MM.1S (cell line): ENCODE results near the gene GALM.
"Not testable (repeated sequence)": the region's sequence is repeated elsewhere in the genome, so short reads cannot be mapped to it uniquely, and the experiment has no call there.

Experiments used
- DNase-seq: peaks from one replicate; pipeline ENCODE4 v3.0.0-alpha.2; 2015
- H2AFZ ChIP-seq: fragments of 300-600 bp; sonication (generic); 2 replicates; pipeline ENCODE4 v1.6.0; 2016; ENCODE audit warnings: antibody characterized with exemption, low read length
- H3F3A ChIP-seq: fragments of 300-600 bp; sonication (generic); 2 replicates; pipeline ENCODE4 v1.6.1; 2016; ENCODE audit warnings: mild to moderate bottlenecking, antibody characterized with exemption, low read length, moderate library complexity, mixed read lengths; ENCODE audit not compliant: insufficient read depth
- H3K27ac ChIP-seq: fragments of 300-600 bp; sonication (generic); 2 replicates; pipeline ENCODE4 v1.5.1; 2016; ENCODE audit warnings: mild to moderate bottlenecking, low read length
- H3K27me3 ChIP-seq: fragments of 300-600 bp; sonication (generic); replicated peaks from 2 replicates; pipeline ENCODE4 v1.6.0; 2016; ENCODE audit warnings: low read length; ENCODE audit not compliant: insufficient read depth
- H3K36me3 ChIP-seq: fragments of 300-600 bp; sonication (generic); replicated peaks from 2 replicates; pipeline ENCODE4 v1.6.1; 2016; ENCODE audit warnings: mild to moderate bottlenecking, low read length, mixed read lengths; ENCODE audit not compliant: insufficient read depth
- H3K4me1 ChIP-seq: fragments of 300-600 bp; sonication (generic); 2 replicates; pipeline ENCODE4 v1.6.1; 2016; ENCODE audit warnings: low read length, mixed read lengths
- H3K4me2 ChIP-seq: fragments of 300-600 bp; sonication (generic); 2 replicates; pipeline ENCODE4 v1.6.0; 2016; ENCODE audit warnings: low read depth, low read length
- H3K4me3 ChIP-seq: fragments of 300-600 bp; sonication (generic); 2 replicates; pipeline ENCODE4 v1.5.1; 2016; ENCODE audit warnings: low read length, mixed read lengths
- H3K79me2 ChIP-seq: fragments of 300-600 bp; sonication (generic); 2 replicates; pipeline ENCODE4 v1.6.1; 2016; ENCODE audit warnings: mixed run types, low read length, mixed read lengths
- H3K9ac ChIP-seq: fragments of 300-600 bp; sonication (generic); 2 replicates; pipeline ENCODE4 v1.6.1; 2016; ENCODE audit warnings: low read length, mixed read lengths
- H3K9me2 ChIP-seq: fragments of 300-600 bp; sonication (generic); replicated peaks from 2 replicates; pipeline ENCODE4 v1.6.1; 2016; ENCODE audit warnings: mild to moderate bottlenecking, low read length, mixed read lengths; ENCODE audit not compliant: insufficient read depth
- H3K9me3 ChIP-seq: fragments of 300-600 bp; sonication (generic); replicated peaks from 2 replicates; pipeline ENCODE4 v1.6.1; 2016; ENCODE audit warnings: mild to moderate bottlenecking, low read length, mixed read lengths; ENCODE audit not compliant: insufficient read depth
- H4K20me1 ChIP-seq: fragments of 300-600 bp; sonication (generic); 2 replicates; pipeline ENCODE4 v1.6.1; 2016; ENCODE audit warnings: mild to moderate bottlenecking, low read length, moderate library complexity, mixed read lengths; ENCODE audit not compliant: insufficient read depth
- CTCF ChIP-seq: fragments of 300-600 bp; sonication (generic); IDR thresholded peaks from 2 replicates; pipeline ENCODE4 v1.5.1; 2016; ENCODE audit warnings: antibody characterized with exemption, low read length, mixed read lengths
- EZH2 ChIP-seq: fragments of 300-600 bp; sonication (generic); optimal IDR thresholded peaks from 2 replicates; pipeline ENCODE3; 2017; ENCODE audit warnings: low read depth, mild to moderate bottlenecking, antibody characterized with exemption, low read length, mixed read lengths
- EZH2phosphoT487 ChIP-seq: fragments of 300-600 bp; sonication (generic); IDR thresholded peaks from 2 replicates; pipeline ENCODE4 v1.6.1; 2018; ENCODE audit warnings: antibody characterized with exemption, low read length

Gene GALM

DNA sequence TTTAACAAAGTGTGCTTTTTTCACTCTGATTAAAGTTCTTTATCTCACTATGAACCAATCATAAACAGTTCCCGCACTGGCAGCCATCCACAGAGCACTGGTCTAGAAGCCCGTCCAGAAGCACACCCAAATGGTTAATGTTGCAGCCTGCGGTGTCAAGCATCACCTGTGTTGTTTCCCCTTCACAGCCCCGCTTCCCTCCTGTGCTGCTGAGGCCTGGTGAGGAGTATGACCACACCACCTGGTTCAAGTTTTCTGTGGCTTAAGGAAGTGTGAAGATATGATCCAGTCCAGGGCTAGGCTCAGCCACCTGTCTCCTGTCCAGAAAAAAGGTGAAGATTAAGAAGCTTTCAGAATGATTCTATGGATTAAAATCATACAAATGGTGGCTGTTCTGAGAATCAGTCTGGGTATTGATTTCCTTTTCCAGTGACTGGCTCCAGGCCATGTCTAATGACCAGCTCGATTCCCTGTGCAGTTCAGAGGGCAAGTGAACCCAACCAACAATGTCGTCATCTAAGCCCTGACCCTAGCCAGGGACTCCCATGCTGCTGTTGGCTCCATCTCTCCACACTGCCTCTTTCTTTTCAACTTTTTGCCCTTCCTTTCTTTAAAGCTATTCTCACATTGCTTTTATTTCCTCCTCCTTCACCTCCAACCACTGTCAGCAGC is 67.5 kb downstream of the GALM start:
- DNase-seq = peak; percentile 88
- peaks cover 23% of the 10 kb centered on the region for H3F3A ChIP-seq
- 0 out of 2 replicates have a peak, but pooled peaks cover 2% of the 10 kb centered on the region for H3K79me2 ChIP-seq
- H3K36me3 ChIP-seq = no peaks in the 10 kb centered on the region
- no peak overlapping the region for H3K4me3 ChIP-seq
- no peaks in the 10 kb centered on the region for H3K9me3 ChIP-seq
- no peaks in the 10 kb centered on the region for H4K20me1 ChIP-seq
- no peak overlapping the region for H3K9ac ChIP-seq
- no peaks in the 10 kb centered on the region for H3K9me2 ChIP-seq
- peaks cover 42% of the 10 kb centered on the region for H3K4me1 ChIP-seq
- peak overlapping the region; percentile 79 for H3K27ac ChIP-seq
- no peaks in the 10 kb centered on the region for H3K27me3 ChIP-seq
- no peak overlapping the region for H2AFZ ChIP-seq
- peak overlapping the region; percentile 17; the same call in 1 of the 2 replicates for H3K4me2 ChIP-seq
- TF ChIP-seq EZH2phosphoT487 (no peak), CTCF (no peak), EZH2 (no peak)

DNA sequence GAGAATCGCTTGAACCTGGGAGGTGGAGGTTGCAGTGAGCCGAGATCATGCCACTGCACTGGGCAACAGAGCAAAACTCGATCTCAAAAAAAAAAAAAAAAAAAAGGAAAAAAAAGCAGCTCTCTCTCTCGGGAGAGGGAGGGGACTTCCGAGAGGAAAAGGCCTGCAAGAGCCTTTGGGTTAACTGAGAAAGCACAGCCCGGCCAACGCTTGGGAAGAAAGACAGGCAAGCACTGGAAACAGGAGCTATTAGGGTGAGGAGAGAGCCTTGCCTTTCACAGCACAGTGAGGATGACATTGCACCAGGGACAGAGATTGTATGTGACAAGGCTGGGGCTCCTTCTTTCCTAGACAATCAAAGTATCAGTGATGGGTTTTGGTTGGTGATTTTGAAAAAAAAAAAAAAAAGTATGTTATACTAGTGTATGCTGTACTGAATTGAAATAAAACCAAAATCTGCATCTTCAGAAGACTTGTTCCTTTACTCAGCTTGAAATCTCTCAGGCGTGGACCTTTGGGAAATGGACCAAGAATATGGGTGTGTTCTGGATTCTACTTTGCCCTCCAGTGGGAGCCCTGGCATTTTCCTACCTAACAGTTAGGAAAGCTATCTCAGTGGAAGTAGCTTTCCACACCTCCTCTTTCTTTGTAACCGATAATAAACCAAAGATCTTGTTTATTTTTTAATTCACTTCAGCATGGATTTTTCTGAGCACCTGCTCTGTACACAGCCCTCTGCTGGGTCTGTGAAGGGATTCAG is 68.6 kb downstream of the GALM start:
- H4K20me1 ChIP-seq = no peaks in the 10 kb centered on the region
- no peak for TF ChIP-seq EZH2
- no peak for TF ChIP-seq EZH2phosphoT487
- no peak for TF ChIP-seq CTCF

GRCh38 chr2:38735999-38736320 is 70.0 kb downstream of the GALM start:
- Histone ChIP-seq H3K4me1 (peaks cover 36% of the 10 kb centered on the region), H3K4me2 (peak overlapping the region; percentile 28; the same call in 1 of the 2 replicates), H3K4me3 (no peak overlapping the region), H3K9me3 (no peaks in the 10 kb centered on the region), H3K27me3 (no peaks in the 10 kb centered on the region), H4K20me1 (no peaks in the 10 kb centered on the region), H3K79me2 (0 out of 2 replicates have a peak, but pooled peaks cover 2% of the 10 kb centered on the region), H3F3A (peaks cover 29% of the 10 kb centered on the region), H3K27ac (peak overlapping the region; percentile 47; the same call in 1 of the 2 replicates), H3K9me2 (no peaks in the 10 kb centered on the region), H3K36me3 (no peaks in the 10 kb centered on the region), H3K9ac (no peak overlapping the region; the same call in 1 of the 2 replicates), H2AFZ (no peak overlapping the region)
- no peak for DNase-seq
- no peak for TF ChIP-seq CTCF
- TF ChIP-seq EZH2 = no peak
- no peak for TF ChIP-seq EZH2phosphoT487

More for the DNA sequence above, 68.6 kb downstream of the GALM start:
- 0 out of 2 replicates have a peak, but pooled peaks cover 2% of the 10 kb centered on the region for H3K79me2 ChIP-seq
- H3F3A ChIP-seq = peaks cover 26% of the 10 kb centered on the region
- H3K4me1 ChIP-seq = peaks cover 40% of the 10 kb centered on the region
- H3K27me3 ChIP-seq = no peaks in the 10 kb centered on the region
- no peak overlapping the region for H3K4me2 ChIP-seq
- H3K9me3 ChIP-seq = no peaks in the 10 kb centered on the region
- no peak overlapping the region for H3K4me3 ChIP-seq
- no peak overlapping the region for H3K9ac ChIP-seq
- no peak for DNase-seq
- H3K27ac ChIP-seq = peak overlapping the region; percentile 5; the same call in 1 of the 2 replicates
- H3K36me3 ChIP-seq = no peaks in the 10 kb centered on the region
- no peak overlapping the region for H2AFZ ChIP-seq
- no peaks in the 10 kb centered on the region for H3K9me2 ChIP-seq

- H3K79me2 ChIP-seq, H3K27ac ChIP-seq, H3K36me3 ChIP-seq, DNase-seq, H3K4me3 ChIP-seq, H3K4me2 ChIP-seq, H4K20me1 ChIP-seq, H3K9me3 ChIP-seq, H2AFZ ChIP-seq, H3K9ac ChIP-seq, H3K27me3 ChIP-seq, H3K9me2 ChIP-seq: not testable (repeated sequence)
- peaks cover 36% of the 10 kb centered on the region for H3K4me1 ChIP-seq
- H3F3A ChIP-seq = peaks cover 40% of the 10 kb centered on the region
Measured at GRCh38 chr2:38737000-38737698, 71.2 kb downstream of the GALM start.
